Measurements from ENCODE around the gene AMELX.

Gene AMELX

DNA sequence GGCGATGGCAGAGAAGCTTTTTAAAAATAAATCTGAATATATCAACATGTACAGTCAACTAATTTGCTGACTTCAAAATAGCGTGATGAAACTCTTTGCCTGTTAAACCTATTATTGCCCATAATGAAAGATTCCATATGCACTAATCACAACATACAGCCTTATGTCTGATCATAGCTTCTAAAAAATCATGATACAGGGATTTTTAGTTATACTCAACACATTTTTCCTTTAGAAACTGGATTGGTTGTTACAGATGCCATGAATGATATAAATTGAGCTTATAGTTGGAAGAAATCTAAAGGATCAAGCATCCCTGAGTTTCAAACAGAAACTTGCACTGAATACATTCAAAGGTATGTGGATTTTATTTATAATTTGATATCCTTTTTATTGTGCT, at the start of gene AMELX:
Gene AMELX, plus strand, starts transcription at position 301 of the 400 bp plus-strand sequence. CDS start 1,376 bp downstream, outside the sequence.
- no peak for DNase-seq

DNA sequence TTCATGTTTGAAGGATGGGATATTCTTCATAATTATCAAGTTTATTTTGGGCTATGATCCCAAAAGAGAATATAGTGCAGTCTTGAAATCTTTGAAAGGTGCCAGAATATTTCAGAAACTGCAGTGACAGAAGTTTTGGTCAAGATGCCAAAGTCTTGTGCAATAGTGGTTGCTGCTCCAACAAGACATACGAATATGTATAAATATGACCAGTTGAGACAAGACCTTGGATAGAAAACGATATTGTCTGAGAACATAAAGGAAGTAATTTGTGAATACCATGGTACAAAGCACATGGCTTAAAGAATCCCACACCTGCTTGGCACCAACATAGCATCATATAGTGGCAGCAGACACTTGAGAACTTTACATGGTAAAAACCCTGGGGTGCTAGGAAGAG, 48.6 kb upstream of the AMELX start:
- no peak for DNase-seq

DNA sequence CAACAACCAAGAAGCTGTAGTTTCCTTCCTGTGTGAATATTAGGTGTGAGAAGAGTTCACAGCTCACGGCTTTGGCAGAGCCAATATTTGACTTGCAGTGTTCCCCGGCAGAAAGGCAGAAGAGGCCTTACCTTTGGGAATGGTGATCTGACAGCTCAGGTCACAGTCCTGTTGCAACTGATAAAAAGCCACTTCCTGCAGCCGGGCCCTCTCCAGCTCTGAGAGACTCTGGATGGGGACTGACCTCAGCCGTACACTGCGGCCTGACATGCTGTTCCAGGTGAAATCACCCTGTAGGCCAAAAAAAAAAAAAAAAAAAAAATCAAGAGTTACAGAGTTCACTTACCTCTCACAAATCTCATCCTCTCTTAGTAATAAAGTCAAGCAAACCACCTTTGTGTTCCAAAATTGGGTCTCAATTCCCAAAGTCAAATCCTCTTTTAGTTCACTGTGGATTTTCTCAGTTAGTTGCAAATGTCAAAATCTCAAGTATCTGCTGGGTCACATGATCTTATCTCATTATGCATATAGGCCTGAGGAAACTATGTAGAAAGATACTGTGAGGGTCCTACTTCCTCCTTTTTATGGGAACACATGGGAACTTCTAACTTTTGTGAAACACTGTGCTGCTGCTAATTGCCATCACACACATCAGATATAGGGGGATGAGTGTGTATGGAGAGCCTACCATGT, 38.6 kb upstream of the AMELX start:
- no peak for DNase-seq

DNA sequence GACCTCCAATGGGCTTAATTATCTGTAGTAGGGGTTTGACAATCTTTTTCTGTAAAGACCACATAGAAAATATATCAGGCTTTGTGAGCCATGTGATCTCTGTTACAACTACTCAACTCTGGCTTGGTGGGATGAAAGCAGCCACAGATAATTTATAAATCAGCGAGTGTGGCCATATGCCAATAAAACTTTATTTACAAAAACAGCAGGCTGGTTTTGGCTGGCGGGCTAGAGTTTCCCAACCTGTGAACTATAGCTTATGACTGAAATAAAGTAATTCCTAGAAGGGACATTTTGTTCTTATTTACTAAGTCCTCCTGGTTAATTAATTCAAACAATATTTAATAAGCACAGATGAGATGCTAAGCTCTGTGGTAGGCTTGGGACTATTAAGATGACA, 35.9 kb upstream of the AMELX start:
- DNase-seq, result no peak

DNA sequence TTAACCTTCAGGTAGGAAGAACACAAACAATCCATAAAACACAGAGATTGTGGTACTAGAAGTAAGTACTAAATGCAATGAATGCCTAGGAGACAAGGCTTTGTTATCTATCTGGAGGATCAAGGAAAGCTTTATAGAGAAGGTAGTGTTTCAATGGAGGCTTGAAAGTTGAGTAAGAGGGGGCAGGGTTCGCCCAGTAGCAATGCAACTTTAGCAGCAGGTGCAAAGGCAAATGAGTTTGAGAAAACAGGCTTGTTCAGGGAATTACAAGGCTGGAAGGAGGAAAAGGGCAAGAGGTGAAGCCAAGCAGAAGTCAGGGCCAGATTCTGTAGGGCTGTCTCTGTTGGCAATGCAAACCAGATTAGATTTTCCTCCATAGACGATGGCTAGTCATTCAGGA, 35.5 kb upstream of the AMELX start:
- DNase-seq, result no peak

DNA sequence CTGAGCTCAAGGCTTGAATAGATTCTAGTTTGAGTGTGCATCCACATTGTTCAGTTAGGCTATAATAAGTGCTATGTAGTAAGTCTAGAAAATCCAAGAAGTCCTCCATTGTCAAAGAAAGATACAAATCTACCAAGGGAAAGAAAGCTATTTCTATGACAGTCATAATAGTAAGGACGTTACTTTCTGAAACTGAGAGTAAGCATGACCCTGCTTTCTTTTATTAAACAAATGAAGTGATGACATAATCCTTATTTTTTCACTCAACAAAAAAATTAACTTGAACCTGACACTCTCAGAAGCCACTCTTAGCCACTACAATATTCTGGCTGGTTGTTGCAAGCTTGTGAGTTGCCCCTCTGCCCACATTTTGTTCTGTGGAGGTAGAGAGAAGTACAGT, 33.8 kb upstream of the AMELX start:
- no peak for DNase-seq

DNA sequence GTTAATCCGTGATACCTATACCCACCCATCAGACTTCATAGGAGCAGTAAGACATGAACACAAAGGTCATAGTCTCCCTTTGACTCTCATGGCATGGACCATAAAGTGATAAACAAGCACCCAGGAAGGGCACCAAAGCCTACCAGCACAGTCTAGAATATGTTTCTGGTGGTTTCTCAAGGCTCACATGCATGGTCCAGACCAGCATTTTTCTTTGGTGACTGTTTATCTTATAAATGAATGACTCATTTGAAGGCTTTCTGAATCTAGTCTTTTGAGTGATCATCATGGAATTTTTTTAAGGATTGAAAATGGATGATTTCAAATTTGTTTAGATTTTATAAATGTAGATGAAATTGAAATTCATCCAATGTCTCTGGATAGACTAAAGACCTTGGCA, 32.0 kb upstream of the AMELX start:
- DNase-seq, result no peak

DNA sequence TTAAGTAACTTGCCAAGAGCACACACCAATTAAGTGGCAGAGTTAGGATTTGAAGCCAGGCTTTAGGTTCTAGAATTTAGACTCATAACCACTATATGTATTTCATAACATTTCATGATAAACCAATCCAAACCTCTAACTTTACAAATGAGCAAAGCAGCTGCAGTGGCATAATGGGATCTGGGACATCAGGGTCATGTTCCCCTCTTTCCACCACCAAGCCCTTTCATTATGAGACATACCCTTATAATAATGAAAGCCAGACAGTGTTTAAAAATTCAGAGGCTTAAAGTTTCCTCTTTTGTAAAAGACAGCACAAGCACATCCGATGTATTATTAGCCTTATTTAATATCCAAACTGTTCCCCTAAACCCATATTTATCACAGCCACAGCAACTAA, 28.3 kb upstream of the AMELX start:
- DNase-seq, result no peak

DNA sequence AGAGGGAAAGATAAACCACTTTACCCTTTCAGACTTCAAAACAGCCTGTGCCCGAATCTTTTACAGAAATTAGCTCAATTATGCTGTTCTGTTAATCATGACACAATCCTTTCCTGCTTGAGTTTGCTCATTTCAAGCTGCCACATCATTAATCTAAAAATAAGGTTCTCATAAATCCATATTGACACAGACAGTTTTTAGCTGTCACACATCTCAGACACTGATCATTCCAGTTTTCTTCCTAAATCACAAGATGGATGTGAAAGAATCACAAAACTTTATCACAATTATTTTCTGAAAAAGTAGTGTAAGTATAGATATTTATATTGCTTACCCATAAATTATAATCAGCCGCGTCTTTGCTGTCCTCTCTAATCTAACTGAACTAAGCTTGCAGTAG, 27.9 kb upstream of the AMELX start:
- DNase-seq, result no peak

DNA sequence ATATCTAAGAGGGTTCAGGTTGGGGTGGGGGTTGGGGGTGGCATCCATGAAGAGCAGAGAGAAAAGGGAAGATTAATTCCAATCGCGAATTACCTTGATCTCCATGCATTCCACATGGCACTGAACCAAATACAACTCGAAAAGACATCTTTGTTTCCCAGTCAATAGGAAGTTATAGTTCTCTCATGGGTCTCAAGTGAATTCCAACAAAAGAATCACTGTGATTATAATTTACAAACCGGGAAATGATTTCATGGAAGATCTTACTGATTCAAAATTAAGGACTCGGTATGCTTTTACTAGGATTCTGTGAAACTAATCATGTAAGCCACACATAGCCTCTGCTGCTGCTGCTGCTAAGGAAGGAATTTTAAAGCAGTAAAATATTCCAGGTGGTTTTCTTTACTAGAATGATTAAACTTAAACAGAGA, 26.6 kb upstream of the AMELX start:
- DNase-seq, result no peak

DNA sequence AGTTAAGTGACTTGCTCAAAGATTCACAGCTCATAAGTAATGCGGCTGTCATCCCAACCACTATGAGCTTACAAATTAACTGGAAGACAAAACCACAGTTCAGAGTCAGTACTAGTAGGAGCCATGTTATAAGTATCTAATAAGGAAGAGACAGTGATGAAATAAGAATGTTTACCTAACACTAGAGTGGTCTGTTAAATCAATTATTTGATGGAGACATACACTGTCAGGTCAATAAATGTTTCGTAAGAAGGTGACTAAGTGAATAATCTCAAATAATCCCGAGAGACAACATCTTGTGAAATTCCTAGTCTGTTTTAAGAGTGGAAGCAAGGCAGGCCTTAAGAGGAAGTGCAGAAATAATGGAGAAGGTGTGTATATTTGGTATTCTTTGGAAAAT, 25.8 kb upstream of the AMELX start:
- no peak for DNase-seq

DNA sequence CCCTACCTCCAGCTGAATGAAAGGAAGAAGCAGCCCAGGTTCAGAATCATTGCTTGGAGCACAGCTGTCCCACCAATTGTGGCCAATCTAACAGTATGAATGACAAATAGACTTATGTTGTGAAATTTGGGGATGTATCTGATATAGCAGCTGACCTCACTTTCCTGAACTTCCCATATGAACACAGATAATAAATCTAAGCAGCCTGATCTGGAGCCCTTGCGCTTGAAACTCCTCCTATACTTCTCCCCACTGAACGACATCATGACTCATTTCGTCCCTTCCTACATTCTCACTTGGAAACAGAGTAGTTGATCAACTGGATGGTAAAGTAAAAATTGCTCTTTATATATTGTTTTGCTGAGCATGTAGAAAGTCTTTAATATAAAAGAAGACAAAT, 24.2 kb upstream of the AMELX start:
- DNase-seq, result no peak

DNA sequence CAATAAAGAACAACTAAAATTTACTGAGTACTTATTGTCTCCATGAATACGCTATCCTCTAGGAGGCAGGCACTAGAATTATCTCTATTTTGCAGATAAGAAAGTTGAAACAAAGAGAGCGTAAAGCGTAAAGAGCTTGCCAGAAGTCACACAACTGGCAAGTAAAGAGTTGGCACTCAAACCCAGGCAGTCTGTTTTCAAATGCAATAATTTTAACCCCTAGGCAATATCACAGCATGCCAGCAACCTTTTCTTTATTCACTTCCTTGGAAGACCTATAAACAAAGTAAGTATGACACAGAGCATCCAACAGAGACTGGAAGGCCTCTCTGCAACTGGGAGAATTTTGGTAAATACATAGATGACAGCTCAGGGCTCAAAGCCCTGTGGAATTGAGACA, 23.2 kb upstream of the AMELX start:
- DNase-seq, result no peak

DNA sequence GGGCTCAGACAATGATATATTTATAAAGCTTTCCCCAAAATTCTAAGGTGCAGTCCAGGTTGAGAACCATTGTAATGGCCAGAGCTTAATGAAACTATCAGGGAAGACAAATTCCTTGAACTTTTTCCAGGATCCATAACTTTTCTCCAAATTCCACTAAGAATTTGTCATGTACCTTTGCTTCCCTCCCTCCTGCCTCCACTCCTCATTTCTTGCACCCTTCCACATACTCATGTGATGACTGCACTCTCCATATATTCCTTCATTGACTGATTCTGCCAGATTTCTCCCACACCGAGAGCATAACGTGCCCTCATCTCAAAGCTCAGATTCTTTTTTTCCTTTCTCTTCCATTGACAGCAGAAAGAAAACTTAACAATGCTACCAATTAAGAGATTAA, 20.9 kb upstream of the AMELX start:
- no peak for DNase-seq

DNA sequence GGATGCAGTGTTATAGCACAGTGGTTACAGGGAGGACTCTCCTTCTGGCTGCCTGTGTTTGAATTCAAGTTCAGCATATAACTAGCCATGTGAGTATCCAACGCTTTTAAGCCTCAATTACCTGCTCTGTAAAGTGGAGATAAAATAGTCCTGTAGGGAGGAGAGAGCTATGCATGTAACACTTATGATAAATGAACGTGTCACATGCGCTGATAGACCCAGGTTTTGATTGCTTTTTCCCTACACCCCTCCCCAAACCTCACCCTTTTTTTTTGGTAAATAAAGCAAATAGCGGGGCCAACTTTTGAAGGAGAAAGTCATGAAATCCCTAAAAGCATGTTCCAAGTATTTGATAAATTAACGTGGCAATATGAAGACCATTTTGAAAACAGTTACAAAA, 20.4 kb upstream of the AMELX start:
- DNase-seq, result no peak

DNA sequence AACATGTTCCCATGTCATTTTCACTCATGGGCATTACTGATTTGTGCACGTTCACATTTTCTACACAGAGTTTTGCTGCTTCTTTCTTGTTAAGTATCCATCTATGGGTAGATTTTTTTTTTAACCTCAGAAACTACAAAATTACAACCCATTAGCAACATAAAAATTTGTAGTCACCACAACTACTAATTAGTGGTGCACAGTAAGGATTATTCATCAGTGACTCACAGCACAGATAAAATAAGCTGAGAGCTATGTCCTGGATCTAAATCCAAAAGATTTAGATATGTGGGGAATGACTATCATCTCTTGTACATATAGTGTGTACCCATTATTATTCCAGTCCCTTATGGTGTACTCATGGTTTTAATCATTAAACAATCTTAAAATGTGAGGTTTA, 19.7 kb upstream of the AMELX start:
- DNase-seq, result no peak

DNA sequence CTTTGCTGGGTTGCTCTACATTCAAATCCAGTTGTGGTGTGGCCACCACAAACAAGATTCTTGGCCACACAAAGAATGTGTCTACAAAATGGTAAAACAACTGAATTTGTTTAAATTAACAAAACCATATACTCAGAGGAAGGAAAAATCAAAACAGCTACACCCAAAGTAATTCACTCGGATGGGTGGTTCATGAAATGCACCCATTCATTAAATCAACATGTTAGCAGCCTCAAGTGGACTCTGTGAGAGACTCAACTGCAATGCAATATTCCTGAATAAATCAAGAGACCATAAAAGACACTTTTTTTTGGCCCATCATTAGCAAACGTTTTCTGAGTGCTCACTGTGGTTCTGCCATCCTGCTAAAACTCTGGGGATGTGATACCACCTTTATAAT, 11.2 kb upstream of the AMELX start:
- DNase-seq, result no peak

DNA sequence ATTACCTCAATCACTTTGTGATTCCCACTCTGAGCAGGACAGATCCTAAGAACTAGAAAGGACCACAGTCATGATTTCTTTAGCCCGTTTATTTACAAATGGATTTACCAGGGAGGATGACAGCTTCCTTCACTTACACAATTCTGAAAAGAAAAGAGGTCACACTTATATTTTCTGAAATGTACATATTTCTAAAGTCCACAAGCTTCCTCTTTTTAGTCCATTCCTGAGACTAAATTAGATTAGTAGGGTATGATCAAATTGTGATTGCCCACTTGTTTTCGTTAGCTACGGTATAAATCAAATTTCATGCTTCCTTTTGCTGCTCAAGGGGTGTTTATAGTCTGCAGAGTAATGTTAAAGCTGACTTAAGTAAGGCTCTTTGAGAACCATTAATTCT, 7.6 kb upstream of the AMELX start:
- DNase-seq, result no peak

DNA sequence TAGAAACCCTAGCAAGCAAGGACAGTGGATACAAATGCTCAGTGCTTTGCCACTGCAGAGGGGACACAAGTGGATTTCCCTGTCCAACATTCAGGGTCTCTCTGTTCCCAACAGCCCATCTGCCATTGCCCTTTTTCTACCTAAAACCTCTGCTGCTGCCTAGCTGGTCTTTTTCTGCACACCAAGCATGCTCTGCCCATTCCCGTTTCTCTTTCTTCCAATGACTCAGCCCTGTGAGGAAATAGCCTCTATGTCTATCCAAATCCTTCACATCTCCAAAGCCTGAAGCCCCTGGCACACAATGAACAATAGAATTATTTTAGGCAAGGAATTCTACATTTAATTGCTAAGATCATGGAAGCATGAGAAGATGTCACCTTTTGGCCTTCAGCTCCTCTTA, 5.7 kb upstream of the AMELX start:
- DNase-seq, result no peak

DNA sequence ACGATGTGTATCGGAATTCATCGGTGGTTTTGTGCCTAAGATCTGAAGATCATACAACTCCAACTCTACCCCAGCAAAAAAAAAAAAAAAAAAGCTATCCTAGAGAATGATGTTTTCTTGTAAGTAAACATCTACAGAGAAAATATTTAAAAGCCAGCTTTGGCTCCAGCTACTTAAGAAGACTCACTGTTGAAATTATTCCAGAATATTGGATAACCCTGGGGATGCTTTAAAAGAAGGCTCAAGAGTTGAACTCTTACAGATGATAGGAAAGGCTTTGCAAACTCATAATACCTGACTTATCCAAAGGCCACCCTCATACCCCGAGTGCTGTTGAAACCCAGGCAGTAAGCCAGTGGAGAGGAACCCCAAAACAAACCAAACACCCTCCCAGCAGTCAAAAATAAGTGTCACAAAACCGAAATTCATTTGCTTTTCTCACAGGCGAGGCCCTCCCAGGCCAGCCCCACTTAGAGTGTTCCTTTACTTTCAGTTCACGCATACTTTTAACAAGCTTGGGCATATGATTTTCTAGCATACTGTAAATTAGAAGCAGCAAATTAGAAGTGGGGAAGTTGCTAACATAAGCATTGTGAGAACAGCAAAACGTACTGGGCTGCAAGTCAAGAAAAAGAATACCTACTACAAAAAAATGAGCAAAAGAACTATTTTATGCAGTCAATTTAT, 2.7 kb upstream of the AMELX start:
- DNase-seq, result no peak

DNA sequence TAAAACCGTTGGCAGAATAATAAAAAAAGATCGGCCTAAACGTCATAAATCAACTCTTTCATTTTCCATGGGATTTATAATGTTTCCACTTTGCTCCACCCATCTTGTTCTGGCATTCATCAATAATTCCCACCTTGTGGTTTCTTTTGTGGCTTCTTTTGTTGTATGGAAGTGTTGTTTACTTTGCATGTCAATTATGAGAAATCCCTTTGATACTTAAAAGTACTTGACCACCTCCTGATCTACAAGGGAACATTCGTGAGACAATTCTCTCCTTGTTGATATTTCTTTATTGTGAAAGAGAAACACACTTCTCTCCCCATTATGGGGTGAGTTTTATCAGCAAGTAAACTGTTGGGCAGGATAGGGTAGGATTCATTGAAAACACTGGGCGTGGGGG, 2.8 kb downstream of the AMELX start:
- no peak for DNase-seq

DNA sequence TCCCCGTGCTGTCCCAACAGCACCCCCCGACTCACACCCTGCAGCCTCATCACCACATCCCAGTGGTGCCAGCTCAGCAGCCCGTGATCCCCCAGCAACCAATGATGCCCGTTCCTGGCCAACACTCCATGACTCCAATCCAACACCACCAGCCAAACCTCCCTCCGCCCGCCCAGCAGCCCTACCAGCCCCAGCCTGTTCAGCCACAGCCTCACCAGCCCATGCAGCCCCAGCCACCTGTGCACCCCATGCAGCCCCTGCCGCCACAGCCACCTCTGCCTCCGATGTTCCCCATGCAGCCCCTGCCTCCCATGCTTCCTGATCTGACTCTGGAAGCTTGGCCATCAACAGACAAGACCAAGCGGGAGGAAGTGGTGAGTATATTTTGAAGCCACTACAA, 5.4 kb downstream of the AMELX start:
- DNase-seq, result no peak

DNA sequence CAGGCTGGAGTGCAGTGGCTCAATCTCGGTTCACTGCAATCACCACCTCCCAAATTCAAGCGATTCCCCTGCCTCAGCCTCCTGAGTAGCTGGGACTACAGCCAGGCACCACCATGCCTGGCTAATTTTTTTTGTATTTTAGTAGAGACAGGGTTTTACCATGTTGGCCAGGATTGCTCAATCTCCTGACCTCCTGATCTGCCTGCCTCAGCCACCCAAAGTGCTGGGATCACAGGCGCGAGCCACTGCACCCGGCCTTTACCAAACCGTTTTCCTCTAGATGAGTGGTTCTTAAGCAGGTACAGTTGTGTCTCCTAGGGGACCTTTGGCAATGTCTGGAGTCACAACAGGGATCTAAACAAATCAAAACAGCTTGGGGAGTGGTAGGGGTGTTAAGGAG, 11.6 kb downstream of the AMELX start:
- DNase-seq, result no peak

DNA sequence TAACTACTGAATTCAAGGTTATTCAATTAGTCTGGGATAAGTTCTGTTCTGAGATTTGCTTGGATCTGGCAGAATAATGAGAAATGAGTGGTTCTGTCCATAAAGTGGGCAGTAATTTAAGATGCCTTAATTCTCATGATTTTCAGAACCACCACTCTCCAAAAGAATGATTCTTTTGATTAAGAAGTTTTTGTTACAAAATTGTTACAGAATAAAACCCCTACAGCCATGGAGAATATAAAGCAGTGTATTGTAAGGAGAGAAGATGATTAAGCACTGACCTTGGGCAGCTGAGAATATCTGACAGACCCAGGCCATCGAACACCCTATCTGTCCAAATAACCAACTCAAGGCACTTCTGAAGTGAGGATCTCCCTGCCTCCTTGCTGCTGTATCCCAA, 12.4 kb downstream of the AMELX start:
- DNase-seq, result no peak

DNA sequence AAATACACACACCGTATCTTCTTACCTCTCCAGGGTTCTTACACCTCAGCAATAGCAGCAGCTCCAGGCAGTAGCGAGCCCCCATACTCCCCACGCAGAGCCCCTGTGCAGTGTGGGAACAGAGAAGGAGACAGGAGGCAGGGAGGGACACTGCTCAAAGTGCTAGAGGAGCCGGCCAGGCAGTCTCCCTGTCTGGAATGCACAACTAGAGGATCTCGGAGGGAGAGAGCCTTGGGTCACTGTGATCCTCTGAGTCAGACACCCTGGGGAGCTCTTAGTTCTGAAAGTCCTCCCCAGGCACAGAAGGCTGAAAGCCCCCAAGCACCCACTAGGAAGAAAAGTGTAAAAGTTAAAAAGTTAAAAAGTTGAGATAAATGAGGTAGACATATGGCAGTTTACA, 16.0 kb downstream of the AMELX start:
- no peak for DNase-seq
